ENCODE data around the gene COQ3.

DNA sequence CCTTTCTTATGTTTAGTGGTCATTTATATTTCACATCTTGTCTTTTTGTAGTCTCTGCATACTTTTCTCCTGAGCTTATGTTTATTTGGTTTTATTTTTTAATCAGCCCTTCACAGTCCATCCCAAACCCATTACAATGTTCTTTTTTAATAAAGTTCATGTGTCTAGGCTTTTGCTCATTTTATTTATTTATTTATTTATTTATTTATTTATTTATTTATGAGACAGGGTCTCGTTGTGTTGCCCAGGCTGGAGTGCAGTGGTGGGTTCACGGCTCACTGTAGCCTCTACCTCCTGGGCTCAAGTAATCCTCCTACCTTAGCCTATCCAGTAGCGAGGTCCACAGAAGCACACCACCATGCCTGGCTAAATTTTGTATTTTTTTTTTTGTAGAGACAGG is 3.1 kb downstream of the COQ3 start:
- TF ChIP-seq, protein P1, sequence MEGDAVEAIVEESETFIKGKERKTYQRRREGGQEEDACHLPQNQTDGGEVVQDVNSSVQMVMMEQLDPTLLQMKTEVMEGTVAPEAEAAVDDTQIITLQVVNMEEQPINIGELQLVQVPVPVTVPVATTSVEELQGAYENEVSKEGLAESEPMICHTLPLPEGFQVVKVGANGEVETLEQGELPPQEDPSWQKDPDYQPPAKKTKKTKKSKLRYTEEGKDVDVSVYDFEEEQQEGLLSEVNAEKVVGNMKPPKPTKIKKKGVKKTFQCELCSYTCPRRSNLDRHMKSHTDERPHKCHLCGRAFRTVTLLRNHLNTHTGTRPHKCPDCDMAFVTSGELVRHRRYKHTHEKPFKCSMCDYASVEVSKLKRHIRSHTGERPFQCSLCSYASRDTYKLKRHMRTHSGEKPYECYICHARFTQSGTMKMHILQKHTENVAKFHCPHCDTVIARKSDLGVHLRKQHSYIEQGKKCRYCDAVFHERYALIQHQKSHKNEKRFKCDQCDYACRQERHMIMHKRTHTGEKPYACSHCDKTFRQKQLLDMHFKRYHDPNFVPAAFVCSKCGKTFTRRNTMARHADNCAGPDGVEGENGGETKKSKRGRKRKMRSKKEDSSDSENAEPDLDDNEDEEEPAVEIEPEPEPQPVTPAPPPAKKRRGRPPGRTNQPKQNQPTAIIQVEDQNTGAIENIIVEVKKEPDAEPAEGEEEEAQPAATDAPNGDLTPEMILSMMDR (conservative IDR thresholded peaks at IDR 0.05): no peak
- TF ChIP-seq EZH2 (IDR thresholded peaks at IDR 0.05; ENCODE audit: low read depth): no peak

All from PC-9 (cell line).